Kidney epithelial cell (primary cell): ENCODE results near the gene TPO. TPM values are rescaled to one million over a fixed set of nuclear protein-coding genes. Genes with fewer than 3 reads are reported as not detected.

Experiments used
- DNase-seq: peaks from one replicate; pipeline ENCODE4 v3.0.0-alpha.2; 2010; ENCODE audit warnings: low read depth
- H3K27me3 ChIP-seq: 2 replicates; pipeline ENCODE4 v1.6.0; 2011; ENCODE audit warnings: low read length; ENCODE audit not compliant: control insufficient read depth, insufficient read depth
- H3K36me3 ChIP-seq: 2 replicates; pipeline ENCODE4 v1.5.1; 2011; ENCODE audit warnings: low read length; ENCODE audit not compliant: control insufficient read depth, insufficient read depth
- H3K4me3 ChIP-seq: 2 replicates; pipeline ENCODE4 v1.5.1; 2011; ENCODE audit warnings: low read depth, mild to moderate bottlenecking, control low read depth, low read length
- CTCF ChIP-seq: IDR thresholded peaks from 2 replicates; pipeline ENCODE4 v1.5.1; 2011; ENCODE audit warnings: mild to moderate bottlenecking, moderate library complexity, low read length, control low read depth, inconsistent platforms; ENCODE audit not compliant: insufficient read depth, poor library complexity, severe bottlenecking
- total RNA-seq: library from RNA; depleted of rRNA; stranded (reverse); fragments of >200 nt; gene quantifications from 2 replicates; pipeline ENCODE4 v1.2.3, GENCODE V29; 2015

Gene TPO
- total RNA-seq, 1 donor from 2014 or later: not detected

DNA sequence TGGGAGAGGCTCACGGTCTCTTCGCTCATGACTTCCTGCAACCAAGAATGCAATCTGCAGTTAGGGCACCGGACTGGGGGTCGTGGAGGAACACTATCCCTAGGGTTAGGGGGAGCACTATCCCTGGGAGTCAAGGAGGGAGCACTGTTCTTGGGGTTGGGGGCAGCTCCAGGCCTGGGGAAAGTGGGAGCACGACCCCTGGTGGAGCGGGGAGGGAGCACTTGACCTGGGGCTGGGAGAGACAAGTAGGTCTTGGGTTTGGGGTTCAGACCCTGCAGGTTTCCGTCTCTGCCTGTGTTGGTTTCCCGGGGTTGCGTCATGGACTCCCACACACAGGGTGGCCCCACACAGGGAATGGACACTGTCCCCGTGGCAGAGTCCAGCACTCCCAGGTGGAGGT lies 133.6 kb downstream of the TPO start:
- TF ChIP-seq CTCF: peak; percentile 31
- DNase-seq: no peak
- Histone ChIP-seq H3K4me3 (no peak overlapping the region), H3K36me3 (no peaks in the 10 kb centered on the region), H3K27me3 (peaks cover 4% of the 10 kb centered on the region)

DNA sequence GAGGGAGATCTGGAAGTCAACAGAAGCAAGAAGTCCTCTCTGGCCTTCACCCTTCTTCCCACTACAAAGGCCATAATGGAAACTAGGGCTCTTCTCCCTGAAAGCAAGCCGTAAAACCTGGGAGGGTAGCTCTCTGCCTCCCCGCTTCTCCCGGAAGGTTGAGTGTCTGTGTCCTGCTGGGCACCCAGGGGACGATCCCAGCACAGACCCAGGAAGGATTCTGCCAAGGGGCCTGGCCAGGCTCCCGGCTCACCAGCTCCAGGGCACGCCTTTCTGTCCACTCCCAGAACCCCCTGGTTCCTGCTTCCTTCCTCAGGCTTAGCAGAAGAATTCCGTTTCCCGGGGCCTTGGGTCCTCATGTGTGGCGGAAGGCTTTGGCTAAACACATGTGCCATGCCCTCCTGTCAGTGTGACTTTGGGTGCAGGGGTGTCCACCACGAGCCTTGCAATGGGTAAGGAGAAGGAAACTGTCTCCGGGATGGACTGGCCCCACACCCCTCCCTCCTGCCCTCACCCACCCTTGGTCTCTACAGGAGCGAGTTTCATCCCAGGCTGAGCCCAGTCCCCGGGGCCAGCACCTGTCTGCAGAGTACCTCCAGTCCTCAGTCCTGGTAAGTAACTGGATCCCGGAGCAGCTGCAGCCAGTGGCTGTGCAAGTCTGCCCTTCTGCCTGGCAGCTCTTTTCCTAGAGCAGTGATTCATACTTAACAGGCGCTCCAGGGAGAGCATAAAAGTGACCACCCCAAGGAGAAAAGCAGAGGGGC lies 135.8 kb downstream of the TPO start:
- no peak for DNase-seq
- no peaks in the 10 kb centered on the region for H3K36me3 ChIP-seq
- no peak for TF ChIP-seq CTCF
- H3K27me3 ChIP-seq: peaks cover 4% of the 10 kb centered on the region
- no peak overlapping the region for H3K4me3 ChIP-seq

GRCh38 chr2:1550076-1550475 lies 136.8 kb downstream of the TPO start:
- no peak for DNase-seq
- H3K4me3 ChIP-seq: no peak overlapping the region
- H3K27me3 ChIP-seq: peaks cover 4% of the 10 kb centered on the region
- H3K36me3 ChIP-seq: no peaks in the 10 kb centered on the region
- no peak for TF ChIP-seq CTCF

GRCh38 chr2:1550658-1551316 lies 137.5 kb downstream of the TPO start:
- no peaks in the 10 kb centered on the region for H3K36me3 ChIP-seq
- no peak for DNase-seq
- peak; percentile 94 for TF ChIP-seq CTCF
- H3K27me3 ChIP-seq: peaks cover 4% of the 10 kb centered on the region
- no peak overlapping the region for H3K4me3 ChIP-seq

GRCh38 chr2:1551905-1552304 lies 138.6 kb downstream of the TPO start:
- Histone ChIP-seq H3K4me3 (no peak overlapping the region), H3K36me3 (no peaks in the 10 kb centered on the region), H3K27me3 (peaks cover 4% of the 10 kb centered on the region)
- DNase-seq: no peak
- TF ChIP-seq CTCF: no peak
